K562 (cell line): ENCODE measurements around the gene KAT6B. TPM values are rescaled to one million over a fixed set of nuclear protein-coding genes. Genes with fewer than 3 reads are reported as not detected.
A peak's percentile ranks its signal among the peaks of the same experiment; 100 is the strongest.

Experiments used
- ATAC-seq: fragments of 200-7000 bp; cut with Tn5 transposase; 3 replicates; pipeline ENCODE4 v1.9.1; 2020; ENCODE audit warnings: moderate library complexity
- BruUV-seq: library from RNA; stranded (reverse); fragments of 400-500 nt; replicated peaks from 2 replicates; lab custom pipeline; 2021; lab: Mats Ljungman, UMichigan
- CTCF ChIA-PET: fragments of 300-600 bp; formaldehyde crosslinking; extraction: SDS; loops from one replicate; lab custom pipeline; 2021; ENCODE audit warnings: low intra/inter-chr PET ratio; lab: Yijun Ruan, JAX
- POLR2A ChIA-PET: fragments of 300-600, 350-650 bp; sonication (Branson Sonifier 250); formaldehyde crosslinking; extraction: SDS; loops from one replicate; lab custom pipeline; 2021; ENCODE audit warnings: antibody characterized with exemption, inconsistent platforms; lab: Yijun Ruan, JAX
- DNase-seq, 4 experiments: peaks; one replicate each; pipeline versions ENCODE4 v3.0.0 to v3.0.0-alpha.2; 2011 to 2018; ENCODE audit warnings: low spot score in 3 of 4, mixed read lengths in 3 of 4; ENCODE audit errors: extremely low read depth in 1 of 4
- FAIRE-seq: peaks from 2 replicates; lab custom pipeline; 2011; peaks lifted over from hg19 to GRCh38; lab: Jason Lieb, UNC
- H2AFZ ChIP-seq: 2 replicates; pipeline ENCODE4 v1.6.0; 2011; ENCODE audit warnings: low read depth, low read length, control low read depth, inconsistent platforms
- H3K27ac ChIP-seq: fragments of 200-600 bp; 3 replicates; pipeline ENCODE4 v1.8.0; 2011; ENCODE audit warnings: low read depth, mild to moderate bottlenecking, control low read depth, inconsistent platforms, low read length, moderate library complexity, mixed read lengths; ENCODE audit errors: extremely low read depth
- H3K27me3 ChIP-seq, 2 experiments: fragments of 300-600 bp in 1 of 2; 2 replicates in 1 of 2; 3 replicates in 1 of 2; pipeline versions ENCODE4 v1.6.0 to v1.8.0; 2011; ENCODE audit warnings: inconsistent platforms in 2 of 2, low read length in 2 of 2, mild to moderate bottlenecking in 1 of 2, mixed read lengths in 1 of 2, moderate library complexity in 1 of 2; ENCODE audit not compliant: control insufficient read depth in 2 of 2, insufficient read depth in 2 of 2
- H3K36me3 ChIP-seq: fragments of 300-600 bp; 3 replicates; pipeline ENCODE4 v1.8.0; 2011; ENCODE audit warnings: mild to moderate bottlenecking, low read length, inconsistent platforms; ENCODE audit not compliant: control insufficient read depth, insufficient read depth
- H3K4me1 ChIP-seq, 2 experiments: fragments of 200-600 bp in 1 of 2; replicated peaks in 1 of 2; 2 replicates in 1 of 2; 3 replicates in 1 of 2; pipeline versions ENCODE4 v1.5.1 to v1.8.0; 2011; ENCODE audit warnings: inconsistent platforms in 2 of 2, low read length in 2 of 2, mild to moderate bottlenecking in 1 of 2, mixed read lengths in 1 of 2, moderate library complexity in 1 of 2; ENCODE audit not compliant: control insufficient read depth in 2 of 2, insufficient read depth in 2 of 2
- H3K4me2 ChIP-seq: 2 replicates; pipeline ENCODE4 v1.6.1; 2011; ENCODE audit warnings: low read length, control low read depth, inconsistent platforms, mixed read lengths; ENCODE audit not compliant: insufficient read depth
- H3K4me3 ChIP-seq: fragments of 200-600 bp; sonication (generic), shearing (Covaris generic); 2 replicates; pipeline ENCODE4 v1.5.1; 2016; ENCODE audit warnings: control low read depth, inconsistent platforms
- H3K79me2 ChIP-seq: fragments of 200-600 bp; 3 replicates; pipeline ENCODE4 v1.8.0; 2011; ENCODE audit warnings: low read length, inconsistent platforms; ENCODE audit not compliant: control insufficient read depth, insufficient read depth
- H3K9ac ChIP-seq, 2 experiments: 2 replicates each; pipeline versions ENCODE4 v1.6.0 to v1.6.1; 2011; ENCODE audit warnings: low read depth in 2 of 2, low read length in 2 of 2, control low read depth in 1 of 2, inconsistent platforms in 1 of 2, mild to moderate bottlenecking in 1 of 2, mixed read lengths in 1 of 2; ENCODE audit not compliant: insufficient read depth in 1 of 2
- H3K9me1 ChIP-seq: one replicate; pipeline ENCODE4 v1.6.0; 2011; ENCODE audit warnings: inconsistent platforms, mild to moderate bottlenecking, low read length, moderate library complexity; ENCODE audit not compliant: control insufficient read depth, insufficient read depth
- H3K9me3 ChIP-seq: replicated peaks from 2 replicates; pipeline ENCODE4 v1.5.1; 2011; ENCODE audit warnings: low read depth, low read length, inconsistent platforms; ENCODE audit not compliant: control insufficient read depth, insufficient read depth
- H4K20me1 ChIP-seq: replicated peaks from 2 replicates; pipeline ENCODE4 v1.6.1; 2011; ENCODE audit warnings: low read length, inconsistent platforms, mixed read lengths; ENCODE audit not compliant: control insufficient read depth, insufficient read depth
- BRF1 ChIP-seq: IDR thresholded peaks from 3 replicates; pipeline ENCODE4 v1.6.1; 2011; ENCODE audit warnings: borderline replicate concordance, mild to moderate bottlenecking; ENCODE audit not compliant: insufficient read length; ENCODE audit errors: extremely low read depth
- CC2D1A ChIP-seq: fragments of 450-650 bp; IDR thresholded peaks from 2 replicates; pipeline ENCODE4 v1.6.1; 2017; ENCODE audit warnings: mild to moderate bottlenecking
- ETS2 ChIP-seq: IDR thresholded peaks from 2 replicates; pipeline ENCODE4 v1.6.1; 2016; ENCODE audit warnings: borderline replicate concordance, missing genetic modification characterization, mild to moderate bottlenecking, moderate library complexity, missing compliant biosample characterization; ENCODE audit not compliant: poor library complexity, severe bottlenecking
- NCOA1 ChIP-seq: fragments of 450-650 bp; IDR thresholded peaks from 2 replicates; pipeline ENCODE4 v1.6.1; 2016; ENCODE audit warnings: low read depth
- NUFIP1 ChIP-seq: fragments of 450-650 bp; IDR thresholded peaks from 2 replicates; pipeline ENCODE4 v1.6.1; 2018; ENCODE audit not compliant: partially characterized antibody
- OTX1 ChIP-seq: fragments of 450-650 bp; formaldehyde crosslinking; IDR thresholded peaks from 2 replicates; pipeline ENCODE4 v1.4.0; 2022; ENCODE audit warnings: mild to moderate bottlenecking
- PHB2 ChIP-seq: fragments of 450-650 bp; IDR thresholded peaks from 2 replicates; pipeline ENCODE4 v1.6.1; 2017; ENCODE audit warnings: low read depth
- POLR2AphosphoS5 ChIP-seq: IDR thresholded peaks from 2 replicates; pipeline ENCODE4 v1.6.1; 2011; ENCODE audit warnings: mild to moderate bottlenecking, low read depth, low read length, moderate library complexity; ENCODE audit not compliant: control insufficient read depth, insufficient read depth
- RBM15 ChIP-seq: fragments of 200-400 bp; formaldehyde crosslinking; IDR thresholded peaks from 2 replicates; pipeline ENCODE4 v1.6.1; 2018; ENCODE audit warnings: mild to moderate bottlenecking, low read length, moderate library complexity; ENCODE audit not compliant: insufficient read depth
- RFX1 ChIP-seq: fragments of 450-650 bp; IDR thresholded peaks from 2 replicates; pipeline ENCODE4 v1.6.1; 2016; ENCODE audit warnings: mild to moderate bottlenecking, moderate library complexity
- SRSF1 ChIP-seq: fragments of 200-400 bp; formaldehyde crosslinking; IDR thresholded peaks from 2 replicates; pipeline ENCODE4 v1.6.1; 2017; ENCODE audit warnings: mild to moderate bottlenecking, low read depth, low read length, moderate library complexity
- ZBTB17 ChIP-seq: fragments of 450-650 bp; formaldehyde crosslinking; IDR thresholded peaks from 2 replicates; pipeline ENCODE4 v1.4.0; 2020; ENCODE audit warnings: mild to moderate bottlenecking
- ZC3H4 ChIP-seq: sonication (generic); formaldehyde crosslinking; IDR thresholded peaks from 2 replicates; pipeline ENCODE4 v1.9.0; 2021; ENCODE audit warnings: missing genetic modification reagents, borderline replicate concordance
- ZNF23 ChIP-seq: fragments of 250-450 bp; sonication (Bioruptor Pico); IDR thresholded peaks from 2 replicates; pipeline ENCODE4 v1.4.0; 2020; ENCODE audit warnings: mild to moderate bottlenecking
- ZNF3 ChIP-seq: fragments of 250-450 bp; sonication (Bioruptor Pico); IDR thresholded peaks from 2 replicates; pipeline ENCODE4 v1.5.0; 2021; ENCODE audit warnings: mild to moderate bottlenecking, moderate library complexity
- ZNF764 ChIP-seq: fragments of 250-450 bp; sonication (Bioruptor Pico); IDR thresholded peaks from 2 replicates; pipeline ENCODE4 v1.4.0; 2020; ENCODE audit warnings: low read depth, mild to moderate bottlenecking, moderate library complexity
- in situ Hi-C: fragments of 300-500 bp; cut with MboI; formaldehyde crosslinking; loops from 4 replicates; pipeline ENCODE4 v1.15.0; 2018; ENCODE audit warnings: inconsistent platforms, mixed read lengths
- intact Hi-C: fragments of 100-400 bp; cut with micrococcal nuclease; formaldehyde crosslinking; loops from 2 replicates; pipeline ENCODE4 v1.14.2; 2022
- polyA plus RNA-seq, 8 experiments: library from polyadenylated mRNA; depleted of rRNA in 4 of 8; stranded (reverse) in 5 of 8; unstranded in 3 of 8; fragments of >200 nt; fragmentation: Nextera tagmentation in 2 of 8; fragmentation: Illumina TruSeq in 1 of 8; extraction: Ambion mirVana in 2 of 8; extraction: Trizol in 1 of 8; gene quantifications; 2 replicates each; pipeline versions ENCODE4 v1.2.1 to v1.2.3, GENCODE V29; 2011 to 2014; ENCODE audit warnings: inconsistent platforms in 1 of 8, missing spikeins in 1 of 8
- total RNA-seq, 7 experiments: library from RNA; depleted of rRNA in 6 of 7; stranded (reverse); fragments of >200 nt in 6 of 7; fragmentation: Illumina TruSeq in 2 of 7; extraction: Trizol in 2 of 7; gene quantifications; 2 replicates each; pipeline versions ENCODE4 v1.2.1 to v1.2.3, GENCODE V29; 2011 to 2021; ENCODE audit warnings: low replicate concordance in 1 of 7
- TF ChIP-seq, protein P1 (sequence below): sonication (generic); formaldehyde crosslinking; IDR thresholded peaks from 2 replicates; pipeline ENCODE4 v1.8.0; 2022; ENCODE audit warnings: missing genetic modification reagents, mild to moderate bottlenecking, borderline replicate concordance
- TF ChIP-seq, protein P2 (sequence below): fragments of 450-650 bp; formaldehyde crosslinking; IDR thresholded peaks from 2 replicates; pipeline ENCODE4 v1.4.0; 2022; ENCODE audit warnings: mild to moderate bottlenecking, moderate library complexity

Gene KAT6B
- total and polyA plus RNA-seq, 9 of the 15 experiments (the other 6 are each of a cell fraction or from before 2014, with no cell fraction given), result 1.4 to 9.2 (median 6.8) TPM

DNA sequence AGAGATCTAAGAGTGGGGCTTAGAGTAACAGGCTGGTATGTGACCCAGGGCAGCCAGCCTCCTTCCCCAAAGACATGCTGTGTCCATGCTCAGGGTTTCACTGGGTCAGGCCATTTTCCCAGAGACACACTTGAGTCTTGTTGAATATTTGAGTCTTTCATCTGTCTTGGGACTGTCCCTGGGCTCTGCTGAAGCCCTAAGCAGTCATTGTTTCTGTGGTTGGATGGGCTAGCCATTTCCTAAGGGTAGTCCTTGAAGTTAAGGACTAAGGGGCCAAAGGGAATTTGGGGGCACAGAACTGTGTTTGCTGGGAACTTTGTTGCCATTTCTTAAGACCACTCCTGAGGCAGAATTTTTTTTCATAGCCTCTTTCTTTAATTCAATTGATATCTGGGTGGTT lies 186.6 kb downstream of the KAT6B start:
- in situ Hi-C loops, result no loop called here
- Histone ChIP-seq H2AFZ (no peak overlapping the region), H4K20me1 (no peaks in the 10 kb centered on the region), H3K36me3 (no peaks in the 10 kb centered on the region), H3K9ac (no peak overlapping the region), H3K4me2 (no peak overlapping the region), H3K9me1 (no peaks in the 10 kb centered on the region), H3K27me3 (no peaks in the 10 kb centered on the region; a peak in 1 of 5 replicates), H3K27ac (no peak overlapping the region), H3K4me3 (no peak overlapping the region), H3K4me1 (no peaks in the 10 kb centered on the region), H3K9me3 (no peaks in the 10 kb centered on the region), H3K79me2 (no peaks in the 10 kb centered on the region)
- no peak for DNase-seq
- intact Hi-C loops, result loop anchor here (10.0 kb wide), 1 partner anchor 188 kb away; the partner anchor contains the start of gene KAT6B
- TF ChIP-seq RBM15 (no peak), BRF1 (no peak), NCOA1 (no peak), ETS2 (tag) (no peak), POLR2AphosphoS5 (no peak), ZNF764 (CRISPR knock-in tag) (no peak), ZC3H4 (CRISPR knock-in tag) (no peak), NUFIP1 (no peak), ZNF23 (CRISPR knock-in tag) (no peak), ZNF3 (no peak), CC2D1A (no peak), PHB2 (no peak), ZBTB17 (CRISPR knock-in tag) (no peak), RFX1 (no peak), SRSF1 (no peak), OTX1 (no peak)
- TF ChIP-seq, protein P1, sequence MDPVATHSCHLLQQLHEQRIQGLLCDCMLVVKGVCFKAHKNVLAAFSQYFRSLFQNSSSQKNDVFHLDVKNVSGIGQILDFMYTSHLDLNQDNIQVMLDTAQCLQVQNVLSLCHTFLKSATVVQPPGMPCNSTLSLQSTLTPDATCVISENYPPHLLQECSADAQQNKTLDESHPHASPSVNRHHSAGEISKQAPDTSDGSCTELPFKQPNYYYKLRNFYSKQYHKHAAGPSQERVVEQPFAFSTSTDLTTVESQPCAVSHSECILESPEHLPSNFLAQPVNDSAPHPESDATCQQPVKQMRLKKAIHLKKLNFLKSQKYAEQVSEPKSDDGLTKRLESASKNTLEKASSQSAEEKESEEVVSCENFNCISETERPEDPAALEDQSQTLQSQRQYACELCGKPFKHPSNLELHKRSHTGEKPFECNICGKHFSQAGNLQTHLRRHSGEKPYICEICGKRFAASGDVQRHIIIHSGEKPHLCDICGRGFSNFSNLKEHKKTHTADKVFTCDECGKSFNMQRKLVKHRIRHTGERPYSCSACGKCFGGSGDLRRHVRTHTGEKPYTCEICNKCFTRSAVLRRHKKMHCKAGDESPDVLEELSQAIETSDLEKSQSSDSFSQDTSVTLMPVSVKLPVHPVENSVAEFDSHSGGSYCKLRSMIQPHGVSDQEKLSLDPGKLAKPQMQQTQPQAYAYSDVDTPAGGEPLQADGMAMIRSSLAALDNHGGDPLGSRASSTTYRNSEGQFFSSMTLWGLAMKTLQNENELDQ, result no peak
- TF ChIP-seq, protein P2, sequence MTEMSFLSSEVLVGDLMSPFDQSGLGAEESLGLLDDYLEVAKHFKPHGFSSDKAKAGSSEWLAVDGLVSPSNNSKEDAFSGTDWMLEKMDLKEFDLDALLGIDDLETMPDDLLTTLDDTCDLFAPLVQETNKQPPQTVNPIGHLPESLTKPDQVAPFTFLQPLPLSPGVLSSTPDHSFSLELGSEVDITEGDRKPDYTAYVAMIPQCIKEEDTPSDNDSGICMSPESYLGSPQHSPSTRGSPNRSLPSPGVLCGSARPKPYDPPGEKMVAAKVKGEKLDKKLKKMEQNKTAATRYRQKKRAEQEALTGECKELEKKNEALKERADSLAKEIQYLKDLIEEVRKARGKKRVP, result no peak
- POLR2A ChIA-PET, result interaction anchor here (0.6 kb wide), 1 partner anchor 349 kb away, joined by 3 read pairs; no protein-coding TSS in a partner anchor
- CTCF ChIA-PET, result no interaction called here
- ATAC-seq, result peak; percentile 42
- BruUV-seq, result no TSS peak
- no peak for FAIRE-seq
